COR-L47 (cell line): ENCODE measurements around the gene CPLX1.
"Not testable (repeated sequence)": the region's sequence is repeated elsewhere in the genome, so short reads cannot be mapped to it uniquely, and the experiment has no call there.

Source experiments
- DNase-seq: peaks from one replicate; lab custom pipeline; 2025; lab: John Stamatoyannopoulos, UW

Gene CPLX1

DNA sequence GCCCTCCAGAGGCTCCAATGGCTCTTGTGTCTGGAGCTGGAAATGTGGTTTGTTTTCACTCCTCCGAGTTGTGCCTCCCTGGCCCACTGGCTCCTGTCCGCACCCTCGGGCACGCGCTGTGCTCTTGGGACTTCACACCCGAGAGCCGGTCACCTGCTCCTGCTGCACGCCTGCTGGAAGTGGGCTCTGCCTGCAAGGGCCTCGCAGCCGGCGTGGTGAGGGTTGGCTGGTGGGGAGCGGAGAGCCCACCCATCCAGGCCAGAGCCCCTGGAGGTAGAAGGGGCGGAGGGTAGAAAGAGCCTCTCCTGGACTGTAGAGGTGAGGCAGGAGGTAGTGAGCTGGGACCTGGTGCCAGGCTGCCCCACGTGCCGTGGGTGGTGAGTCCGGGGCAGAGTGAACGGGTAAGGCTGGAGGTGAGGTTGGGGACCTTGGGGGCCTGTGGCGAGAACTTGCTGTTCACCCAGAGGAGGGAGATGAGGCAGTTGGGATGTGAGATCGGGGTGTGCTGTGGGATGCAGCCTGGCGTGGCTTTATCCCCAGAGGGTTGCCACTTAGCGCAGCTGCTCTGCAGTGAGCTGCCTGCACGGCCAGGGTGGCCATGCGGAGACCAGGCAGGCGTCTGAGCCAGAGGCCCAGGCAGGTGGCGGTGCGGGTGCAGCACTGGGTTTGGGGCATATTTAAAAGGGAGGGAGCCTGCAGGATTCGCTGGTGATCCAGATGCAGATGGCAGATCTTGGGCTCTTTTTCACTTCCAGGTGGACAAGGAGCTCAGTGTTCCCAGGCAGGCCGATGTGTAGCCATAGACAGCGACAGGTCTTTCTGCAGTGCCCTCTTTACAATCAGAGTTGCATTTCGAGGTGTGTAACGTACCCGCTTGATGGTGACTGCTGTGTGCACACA is 71.5 kb downstream of the CPLX1 start:
- DNase-seq = no peak

DNA sequence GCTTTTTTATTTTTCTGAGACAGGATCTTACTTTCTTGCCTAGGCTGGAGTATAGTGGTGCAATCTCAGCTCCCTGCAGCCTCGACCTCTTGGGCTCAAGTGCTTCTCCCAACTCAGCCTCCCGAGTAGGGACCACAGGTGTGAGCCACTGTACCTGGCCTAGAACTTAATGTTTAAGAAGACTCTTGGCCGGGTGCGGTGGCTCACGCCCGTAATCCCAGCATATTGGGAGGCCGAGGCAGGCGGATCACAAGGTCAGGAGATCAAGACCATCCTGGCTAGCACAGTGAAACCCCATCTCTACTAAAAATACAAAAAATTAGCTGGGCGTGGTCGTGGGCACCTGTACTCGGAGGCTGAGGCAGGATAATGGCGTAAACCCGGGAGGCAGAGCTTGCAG is 72.7 kb downstream of the CPLX1 start:
- not testable (repeated sequence) for DNase-seq

DNA sequence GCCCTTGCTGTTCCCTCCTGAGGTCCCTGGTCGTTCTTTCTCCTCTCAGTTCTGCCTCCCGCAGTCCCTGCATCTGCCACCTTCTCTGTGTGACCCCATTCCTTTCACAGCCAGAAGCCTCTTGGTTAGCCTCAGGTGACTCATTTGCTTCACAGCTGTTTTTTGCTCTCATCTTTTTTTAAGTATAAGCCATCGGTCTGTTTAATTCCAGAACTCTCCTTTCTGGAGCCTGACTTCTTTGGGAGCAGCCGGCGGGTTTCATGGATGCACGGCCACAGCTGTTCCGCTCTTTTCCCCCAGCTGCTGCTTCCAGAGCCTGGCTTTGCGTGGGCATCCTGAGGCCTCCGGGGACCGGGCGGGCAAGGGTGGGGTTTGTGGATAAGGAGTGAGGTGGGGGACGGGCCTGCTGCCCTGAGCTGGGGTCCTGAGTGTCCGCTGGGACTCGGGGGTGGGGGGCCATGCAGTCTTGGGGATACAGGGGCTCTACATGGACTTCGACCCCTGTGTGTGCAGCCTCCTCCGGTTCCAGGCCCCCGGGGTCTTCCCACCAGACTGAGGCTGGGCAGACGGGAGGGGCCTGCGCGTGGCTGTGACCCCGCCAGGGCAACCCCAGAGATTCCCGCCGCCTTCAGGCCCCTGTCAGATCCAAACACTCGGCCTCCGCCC is 73.6 kb downstream of the CPLX1 start:
- no peak for DNase-seq

DNA sequence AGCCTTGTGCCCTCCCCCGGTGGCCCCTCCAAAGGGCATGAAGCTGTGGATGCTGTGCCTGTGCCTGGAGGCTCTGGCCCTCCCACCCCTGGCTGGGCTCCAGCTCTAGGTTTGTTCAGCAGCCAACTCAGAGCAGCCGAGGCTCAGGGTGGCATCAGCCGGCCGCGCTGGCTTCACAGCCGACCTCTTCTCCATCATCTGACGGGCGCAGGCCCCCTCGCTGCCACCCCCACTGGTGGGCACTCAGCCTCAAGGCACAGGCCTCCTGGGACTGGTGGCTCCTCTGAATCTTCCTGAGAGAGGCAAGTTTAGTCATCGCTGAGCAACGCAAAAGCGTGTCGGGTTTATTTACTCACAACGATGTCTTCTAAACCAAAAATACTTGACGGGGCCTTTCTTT is 74.3 kb downstream of the CPLX1 start:
- DNase-seq = no peak

DNA sequence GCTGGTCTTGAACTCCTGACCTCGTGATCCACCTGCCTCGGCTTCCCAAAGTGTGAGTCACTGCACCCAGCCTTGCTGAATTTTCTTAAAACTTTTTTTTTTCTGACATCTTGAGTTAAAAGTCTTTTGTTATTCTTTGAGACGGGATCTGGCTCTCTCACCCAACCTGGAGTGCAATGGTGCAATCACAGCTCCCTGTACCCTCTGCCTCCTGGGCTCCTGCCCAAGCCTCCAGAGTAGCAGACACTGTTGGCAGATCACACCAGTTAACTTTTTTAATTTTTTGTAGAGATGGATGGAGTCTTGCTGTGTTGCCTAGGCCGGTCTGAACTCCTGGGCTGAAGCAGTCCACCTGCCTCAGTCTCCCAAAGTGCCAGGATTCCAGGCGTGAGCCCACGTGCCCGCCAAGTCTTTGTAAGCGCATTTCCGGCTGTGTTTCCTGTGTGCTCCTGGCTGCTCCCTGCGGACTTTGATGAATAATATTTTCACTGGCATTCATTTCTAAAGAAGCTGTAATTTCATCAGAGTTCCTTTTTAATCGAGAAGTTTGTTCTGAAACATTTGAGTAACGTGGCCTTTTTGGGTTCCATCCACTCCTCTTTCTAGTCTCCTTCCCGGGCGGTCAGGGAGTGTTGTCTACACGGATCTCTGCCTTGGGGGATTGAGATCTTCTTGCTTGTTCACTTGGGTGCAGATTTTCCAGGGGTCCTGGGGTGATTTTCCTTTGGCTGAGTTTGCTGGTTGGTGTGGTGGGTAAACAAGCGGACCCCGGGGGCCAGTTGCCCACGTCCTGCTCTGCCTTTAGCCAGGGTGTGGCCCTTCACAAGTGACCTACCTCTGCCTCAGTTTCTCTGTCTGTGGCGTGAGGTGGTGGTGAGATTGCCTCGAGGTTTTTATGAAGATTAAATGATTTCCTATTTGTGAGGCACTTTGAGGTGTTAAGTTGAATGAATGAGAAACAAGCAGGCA is 75.9 kb downstream of the CPLX1 start:
- no peak for DNase-seq

DNA sequence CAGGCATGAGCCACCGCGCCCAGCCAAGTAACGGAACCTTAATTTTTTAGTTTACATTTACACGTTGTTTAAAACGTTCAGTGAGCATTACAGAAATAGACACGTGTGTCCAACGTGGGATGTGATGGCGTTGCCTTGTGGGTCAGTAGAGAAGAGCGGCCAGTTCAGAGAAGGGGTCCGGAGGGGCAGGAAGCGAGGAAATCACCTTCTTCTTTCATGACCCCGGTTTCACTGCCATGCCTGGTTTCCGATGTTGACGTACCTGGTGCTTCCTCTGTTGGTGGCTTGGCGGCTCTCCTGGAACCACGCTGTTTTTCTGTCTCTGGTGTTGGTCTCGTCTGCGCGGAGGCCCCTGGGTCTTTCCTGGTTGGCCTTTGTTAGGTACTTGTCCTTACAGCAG is 77.5 kb downstream of the CPLX1 start:
- DNase-seq = no peak

DNA sequence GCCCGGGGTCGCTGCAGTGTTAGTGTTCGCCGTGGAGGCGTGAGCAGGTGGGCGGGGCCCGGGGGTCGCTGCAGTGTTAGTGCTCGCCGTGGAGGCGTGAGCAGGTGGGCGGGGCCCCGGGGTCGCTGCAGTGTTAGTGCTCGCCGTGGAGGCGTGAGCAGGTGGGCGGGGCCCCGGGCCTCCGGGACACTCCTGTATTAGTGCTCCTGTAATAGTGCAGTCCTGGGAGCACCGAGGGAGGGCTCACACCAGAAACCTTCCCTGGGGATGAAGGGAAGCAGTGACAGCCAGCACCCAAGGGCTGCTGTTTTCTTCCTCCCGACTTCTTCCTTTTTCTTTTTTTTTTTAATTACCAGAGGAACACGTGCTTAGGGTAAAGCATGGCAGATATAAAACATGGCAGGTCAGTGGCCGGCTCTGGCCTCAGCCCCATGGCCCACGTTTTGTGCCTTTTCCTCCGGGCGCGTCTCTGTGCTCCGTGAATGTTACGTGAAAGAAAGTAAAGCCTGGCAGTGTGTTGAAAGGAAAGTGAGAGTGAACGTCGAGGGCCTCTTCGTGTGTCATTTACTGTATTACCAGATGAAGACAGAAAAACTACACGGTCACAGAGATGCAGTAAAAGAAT is 78.3 kb downstream of the CPLX1 start:
- no peak for DNase-seq

DNA sequence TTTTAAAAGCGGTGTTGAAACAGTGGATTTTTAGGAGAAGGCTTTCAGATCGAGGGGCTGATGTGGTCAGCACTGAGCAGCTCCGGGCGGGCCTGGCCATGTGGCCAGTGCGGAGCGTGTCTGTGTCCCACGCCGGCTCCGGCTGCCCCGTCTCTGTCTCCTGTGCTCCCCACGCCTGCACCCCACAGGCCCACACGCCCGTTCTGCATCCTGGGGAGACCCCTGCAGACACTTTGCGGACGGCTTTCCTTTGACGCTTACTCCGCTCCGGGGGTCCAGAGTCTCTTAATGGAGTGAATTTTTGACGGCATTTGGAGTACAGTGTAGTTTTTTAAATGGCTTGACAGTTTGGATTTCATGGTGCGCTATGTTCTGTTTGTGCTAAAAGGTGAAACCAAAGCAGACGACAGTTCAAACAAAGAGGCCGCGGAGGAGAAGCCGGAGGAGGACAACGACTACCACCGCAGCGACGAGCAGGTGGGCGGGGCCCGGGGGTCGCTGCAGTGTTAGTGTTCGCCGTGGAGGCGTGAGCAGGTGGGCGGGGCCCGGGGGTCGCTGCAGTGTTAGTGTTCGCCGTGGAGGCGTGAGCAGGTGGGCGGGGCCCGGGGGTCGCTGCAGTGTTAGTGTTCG is 81.6 kb downstream of the CPLX1 start:
- DNase-seq = no peak

DNA sequence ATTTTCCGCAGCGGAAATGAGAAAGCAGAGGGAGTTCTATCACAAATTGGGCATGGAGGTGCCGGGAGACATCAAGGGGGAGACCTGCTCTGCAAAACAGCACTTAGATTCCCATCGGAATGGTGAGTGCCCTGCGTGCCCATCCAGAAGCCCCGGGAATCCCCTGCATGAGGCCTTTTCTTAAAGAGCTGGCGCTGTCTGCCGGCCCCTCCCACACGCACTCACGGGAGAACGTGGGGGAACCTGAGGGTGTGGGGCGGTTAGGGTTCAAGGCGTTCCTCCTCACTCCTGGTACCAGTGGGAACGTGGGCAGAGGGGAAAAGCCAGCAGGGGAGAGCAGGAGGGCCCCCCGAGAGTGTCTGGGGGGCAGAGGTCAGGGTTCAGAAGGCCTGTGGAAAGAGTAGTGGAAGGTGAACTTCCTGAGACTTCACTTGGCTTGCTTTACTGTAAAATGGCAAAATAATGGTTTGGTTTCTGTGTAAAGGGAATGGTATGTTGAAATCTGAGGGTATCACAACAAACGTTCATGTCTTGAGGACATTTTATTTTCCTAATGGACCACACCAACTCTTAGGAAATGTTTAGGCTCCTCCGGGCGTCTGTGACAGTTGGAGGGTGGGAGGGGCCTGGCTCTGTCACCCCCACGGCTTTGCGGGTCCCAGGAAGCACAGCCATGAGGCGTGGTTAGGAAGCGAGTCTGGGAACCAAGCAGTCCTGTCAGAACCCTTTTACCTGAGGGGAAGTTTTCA is 82.3 kb downstream of the CPLX1 start:
- DNase-seq = no peak

DNA sequence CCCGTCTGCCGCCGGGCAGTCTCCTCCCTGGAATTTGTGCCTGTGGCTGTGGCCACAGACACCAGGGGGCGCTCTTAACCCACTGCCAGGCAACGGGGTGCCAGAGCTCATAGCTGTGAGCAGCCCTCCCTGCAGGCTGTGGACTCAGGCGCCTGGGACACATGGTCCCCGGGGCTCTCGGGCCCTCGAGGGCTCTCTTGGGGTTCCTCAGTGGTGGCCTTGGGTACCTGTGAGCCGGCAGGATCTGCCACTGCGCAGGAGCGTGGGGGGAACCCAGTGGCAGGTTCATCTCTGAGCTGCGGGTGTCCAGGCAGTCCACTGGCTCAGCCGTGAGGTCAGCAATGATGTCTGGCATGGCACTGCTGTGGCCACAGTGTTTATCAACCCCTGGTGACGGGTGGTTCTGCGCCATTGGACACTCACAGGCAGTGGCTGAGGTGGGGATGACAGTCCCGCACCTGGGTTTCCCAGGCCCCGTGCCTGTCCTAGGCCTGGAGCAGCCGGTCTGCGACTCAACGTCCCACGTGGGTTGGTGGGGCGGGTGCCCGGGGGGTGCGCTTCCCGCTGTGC is 83.1 kb downstream of the CPLX1 start:
- peak; percentile 33 for DNase-seq

DNA sequence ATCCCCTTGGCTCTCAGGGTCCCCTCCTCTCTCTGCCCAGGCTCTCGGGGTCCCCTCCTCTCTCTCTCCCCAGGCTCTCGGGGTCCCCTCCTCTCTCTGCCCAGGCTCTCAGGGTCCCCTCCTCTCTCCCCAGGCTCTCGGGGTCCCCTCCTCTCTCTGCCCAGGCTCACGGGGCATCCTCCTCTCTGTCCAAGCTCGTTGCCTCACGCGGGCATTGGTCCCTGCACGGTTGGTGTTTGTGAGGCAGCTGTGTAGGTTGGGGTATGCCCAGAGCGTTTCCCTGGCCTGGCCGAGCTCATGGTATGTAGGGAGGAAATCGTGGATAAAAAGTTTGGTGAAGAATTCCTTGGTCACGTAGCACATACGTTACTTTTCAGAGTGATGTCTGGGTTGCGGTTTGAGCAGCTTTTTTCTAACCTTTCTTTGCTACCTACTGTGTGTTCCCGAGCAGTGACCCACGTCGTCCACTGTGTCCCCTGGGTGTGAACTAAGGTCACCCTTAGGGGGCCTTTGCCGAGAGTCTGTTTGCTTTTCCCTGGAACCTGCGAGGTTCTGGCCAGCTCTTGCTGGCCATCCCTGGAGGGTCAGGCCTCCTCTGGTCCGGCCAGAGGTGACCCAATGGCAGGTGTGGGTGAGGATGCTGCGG is 83.7 kb downstream of the CPLX1 start:
- no peak for DNase-seq

DNA sequence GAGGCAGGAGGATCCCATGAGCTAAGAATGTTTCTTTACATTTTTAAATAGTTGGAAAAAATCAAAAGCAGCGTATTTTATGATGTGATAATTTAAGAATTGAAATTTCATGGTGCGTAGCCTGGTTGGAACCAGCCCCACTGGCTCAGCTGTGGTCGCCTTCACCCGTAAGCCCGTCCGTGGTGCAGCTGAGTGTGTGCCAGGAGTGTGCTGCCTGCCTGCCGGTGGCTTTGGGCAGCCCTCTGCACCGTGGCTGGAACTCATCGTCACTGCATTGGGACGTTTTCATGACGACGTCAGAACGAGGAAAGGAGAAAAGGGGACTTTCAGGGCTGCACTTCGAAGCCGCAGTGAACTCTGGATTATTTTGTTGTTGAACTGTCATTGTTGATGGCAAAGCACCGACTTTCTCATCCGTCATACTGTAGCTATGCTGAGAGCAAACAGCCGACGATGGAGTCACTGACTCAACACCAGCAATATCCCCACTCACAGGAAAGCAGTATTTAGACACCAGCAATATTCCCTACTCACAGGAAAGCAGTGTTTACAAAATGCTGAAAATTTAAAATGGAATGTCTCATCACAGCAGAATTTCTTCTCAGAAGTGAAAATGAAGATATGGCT is 85.2 kb downstream of the CPLX1 start:
- no peak for DNase-seq

DNA sequence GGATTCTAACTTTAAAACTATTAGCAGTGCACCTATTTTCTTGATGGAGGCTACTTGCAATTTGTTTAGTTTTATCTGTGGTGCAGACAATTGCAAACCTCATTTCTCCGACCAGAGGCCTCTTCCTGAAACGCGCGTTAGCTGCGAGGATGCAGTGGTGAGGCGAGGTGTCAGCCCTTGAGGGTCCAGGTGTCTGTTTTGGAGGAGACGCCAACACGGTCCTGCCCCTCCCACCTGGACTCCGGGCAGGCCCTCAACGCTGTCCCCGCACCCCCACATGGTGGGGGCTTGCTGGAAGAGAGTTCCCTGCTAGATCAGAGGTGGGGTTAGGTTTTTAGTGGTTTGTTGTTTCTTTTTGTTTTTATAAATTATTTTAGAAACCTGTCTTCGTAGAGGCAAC is 85.9 kb downstream of the CPLX1 start:
- DNase-seq = no peak

DNA sequence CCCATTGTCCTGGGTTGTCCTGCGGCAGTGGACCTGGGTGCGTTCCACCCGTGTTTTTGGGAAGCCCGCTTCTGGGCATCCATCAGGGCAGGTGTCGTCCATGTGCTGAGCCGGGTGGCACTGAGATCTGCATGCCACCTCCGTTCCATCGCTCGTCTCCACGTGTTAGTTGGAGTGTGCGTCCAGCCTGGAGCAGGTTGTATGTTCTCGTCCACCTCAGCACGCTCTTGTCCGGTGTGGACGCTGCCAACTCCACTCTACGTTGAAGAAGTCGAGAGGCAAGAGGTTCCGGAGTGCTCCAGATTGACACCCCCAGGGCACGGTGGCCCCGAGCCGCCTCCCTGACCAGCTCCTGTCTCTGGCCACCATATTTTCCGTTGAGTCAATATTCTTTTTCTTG is 86.4 kb downstream of the CPLX1 start:
- DNase-seq = no peak

DNA sequence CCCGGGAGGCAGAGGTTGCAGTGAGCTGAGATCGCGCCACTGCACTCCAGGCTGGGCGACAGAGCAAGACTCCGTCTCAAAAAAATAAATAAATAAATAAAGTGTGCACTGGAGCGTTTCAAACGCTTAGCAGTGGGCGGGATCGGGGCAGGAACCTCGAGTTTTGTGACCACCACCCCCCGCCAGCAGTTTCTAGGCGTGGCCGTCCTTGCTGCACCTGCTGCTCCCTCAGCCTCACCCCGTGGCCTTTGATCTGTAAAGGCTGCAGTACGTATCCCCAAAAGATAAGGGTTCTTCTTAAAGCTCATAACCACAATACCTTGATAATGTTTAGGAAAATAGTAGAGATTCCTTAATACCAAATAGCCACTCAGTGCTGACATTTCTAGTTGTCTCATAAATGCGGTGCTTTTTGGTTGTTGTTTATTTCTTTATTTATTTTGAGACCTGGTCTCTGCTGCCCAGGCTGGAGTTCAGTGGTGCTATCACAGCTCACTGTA is 87.1 kb downstream of the CPLX1 start:
- no peak for DNase-seq

DNA sequence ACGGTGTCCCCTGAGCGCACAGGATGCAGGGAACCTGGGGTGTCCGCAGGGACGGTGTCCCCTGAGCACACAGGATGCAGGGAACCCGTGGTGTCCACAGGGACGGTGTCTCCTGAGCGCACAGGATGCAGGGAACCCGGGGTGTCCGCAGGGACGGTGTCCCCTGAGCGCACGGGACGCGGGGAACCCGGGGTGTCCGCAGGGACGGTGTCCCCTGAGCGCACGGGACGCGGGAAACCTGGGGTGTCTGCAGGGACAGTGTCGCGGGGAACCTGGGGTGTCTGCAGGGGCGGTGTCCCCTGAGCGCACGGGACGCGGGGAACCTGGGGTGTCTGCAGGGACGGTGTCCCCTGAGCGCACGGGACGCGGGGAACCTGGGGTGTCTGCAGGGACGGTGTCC is 89.4 kb downstream of the CPLX1 start:
- not testable (repeated sequence) for DNase-seq

DNA sequence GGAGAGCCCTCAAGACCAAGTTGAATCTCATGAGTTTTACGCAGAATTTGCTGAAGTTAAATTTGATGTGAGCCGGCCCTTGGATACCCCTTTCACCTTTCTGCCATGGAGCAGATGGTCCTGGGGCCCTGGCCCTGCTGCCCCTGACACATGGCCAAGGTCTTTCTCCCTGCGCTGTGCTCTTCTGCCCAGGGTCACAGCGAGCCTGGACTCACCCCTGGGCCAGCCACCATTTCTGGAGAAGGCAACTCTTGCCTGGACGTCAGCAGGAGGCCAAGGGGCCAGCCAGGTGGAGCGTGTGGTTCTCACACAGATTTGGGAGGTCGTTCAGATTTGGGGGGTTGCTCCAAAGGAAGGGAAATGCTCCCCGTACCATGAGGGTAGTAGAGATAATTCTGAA is 90.3 kb downstream of the CPLX1 start:
- no peak for DNase-seq
